NCI-H2081 (cell line): ENCODE measurements around the gene SLC47A2.

Experiments
- DNase-seq, 2 experiments: peaks; one replicate each; lab custom pipeline; 2025; lab: John Stamatoyannopoulos, UW

Gene SLC47A2

GRCh38 chr17:19747829-19748806, 31.7 kb upstream of the SLC47A2 start, which contains the start of gene ALDH3A1:
TSS of gene ALDH3A1 (minus strand) at chr17:19748298. CDS start at chr17:19745129, 3,169 bp downstream.
- no peak for DNase-seq

GRCh38 chr17:19747159-19747719, 30.9 kb upstream of the SLC47A2 start:
- no peak for DNase-seq

DNA sequence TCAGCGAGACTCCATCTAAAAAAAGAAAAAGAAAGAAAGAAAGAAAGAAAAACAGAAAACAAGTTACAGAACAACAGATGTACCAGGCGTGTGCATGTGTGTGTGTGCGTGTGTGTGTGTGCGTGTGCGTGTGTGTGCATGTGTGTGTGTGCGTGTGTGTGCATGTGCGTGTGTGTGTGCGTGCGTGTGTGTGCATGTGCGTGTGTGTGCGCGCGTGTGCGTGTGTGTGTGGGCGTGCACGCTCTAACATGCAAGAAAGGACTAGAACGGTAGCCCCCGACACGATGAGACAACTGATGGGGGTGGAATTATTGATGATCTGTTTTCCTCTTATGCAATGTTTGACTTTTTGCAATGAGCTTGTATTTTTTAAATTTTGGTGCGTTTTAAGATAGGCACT, 30.1 kb upstream of the SLC47A2 start:
- DNase-seq: no peak

DNA sequence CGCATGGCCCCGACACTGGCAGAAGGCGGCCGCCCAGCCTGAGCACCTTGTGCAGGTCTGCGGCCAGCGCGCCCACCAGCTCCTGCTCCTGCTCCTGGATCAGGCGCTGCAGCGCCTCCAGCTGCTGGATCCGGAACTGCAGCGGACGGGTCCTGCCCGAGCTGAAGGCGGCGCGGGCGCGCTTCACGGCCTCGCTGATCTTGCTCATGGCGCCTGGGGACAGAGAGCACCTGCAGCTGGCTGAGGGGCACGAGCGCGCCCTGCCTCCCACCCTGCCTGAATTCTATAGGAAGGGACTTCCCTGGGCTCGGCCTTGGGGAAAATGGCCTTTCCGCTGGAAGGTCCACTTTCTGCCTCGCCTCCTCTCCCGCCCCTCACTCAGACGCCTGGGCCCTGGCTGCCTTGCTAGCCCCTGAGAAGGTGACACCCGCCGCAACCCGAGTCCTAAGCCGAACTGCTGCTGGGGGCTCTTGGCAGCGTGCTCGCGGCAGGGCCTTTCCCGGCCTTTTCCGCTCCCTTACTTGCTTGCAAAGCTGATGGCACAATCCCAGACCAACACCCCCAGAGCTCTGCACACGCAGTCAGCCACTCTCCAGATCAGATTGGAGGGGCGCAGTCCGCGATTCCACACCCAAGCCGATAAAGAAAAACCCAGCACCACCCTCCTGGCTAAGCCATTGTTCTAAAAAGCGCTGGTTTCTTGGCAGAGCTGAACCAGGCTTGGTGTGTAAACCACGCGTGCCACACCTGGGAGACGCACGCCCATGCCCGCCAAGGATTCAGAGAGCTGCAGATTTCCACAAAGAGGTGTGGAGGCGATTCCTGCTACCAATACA, 28.8 kb upstream of the SLC47A2 start:
- peak; percentile 64 to 74 for DNase-seq

DNA sequence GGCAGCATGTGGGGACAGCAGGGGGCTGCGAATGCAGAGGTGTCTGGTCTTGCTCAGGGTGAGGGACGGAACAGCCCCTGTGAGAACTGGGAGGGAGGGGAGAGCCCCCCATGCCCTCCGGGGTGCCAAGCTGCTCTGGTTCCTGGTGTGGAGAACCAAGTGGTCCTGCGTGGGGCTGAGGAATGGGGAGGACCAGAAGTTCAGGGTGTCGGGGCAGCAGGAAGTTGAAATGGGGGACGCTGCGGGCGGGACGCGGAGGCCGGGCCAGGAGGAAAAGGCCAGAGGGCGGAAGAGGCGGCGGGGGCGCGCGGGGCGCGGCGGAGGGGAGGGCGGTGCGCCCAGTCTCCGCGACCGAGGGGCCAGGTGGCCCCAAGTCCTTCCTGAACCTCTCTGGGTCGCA, 28.1 kb upstream of the SLC47A2 start:
- DNase-seq: no peak

- DNase-seq: no peak
Measured at GRCh38 chr17:19743101-19744100, 27.0 kb upstream of the SLC47A2 start.

DNA sequence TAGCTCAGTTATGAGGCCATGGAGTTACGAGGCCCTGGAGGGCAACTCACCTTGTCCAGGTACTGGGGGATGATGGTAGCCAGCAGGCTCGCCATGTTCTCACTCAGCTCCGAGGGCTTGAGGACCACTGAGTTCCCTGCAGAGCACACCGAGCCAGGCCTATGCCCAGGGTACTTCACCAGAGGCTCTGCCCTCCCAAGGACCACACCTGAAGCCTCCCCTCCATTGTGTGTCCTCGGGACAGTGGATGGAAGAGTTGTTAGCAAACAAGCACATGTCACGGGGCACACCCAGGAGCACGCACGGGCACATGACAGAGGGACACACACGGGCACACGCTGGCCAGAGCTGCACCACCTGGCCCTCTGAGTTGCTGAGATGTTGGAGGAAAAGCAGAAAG, 26.1 kb upstream of the SLC47A2 start:
- no peak for DNase-seq

DNA sequence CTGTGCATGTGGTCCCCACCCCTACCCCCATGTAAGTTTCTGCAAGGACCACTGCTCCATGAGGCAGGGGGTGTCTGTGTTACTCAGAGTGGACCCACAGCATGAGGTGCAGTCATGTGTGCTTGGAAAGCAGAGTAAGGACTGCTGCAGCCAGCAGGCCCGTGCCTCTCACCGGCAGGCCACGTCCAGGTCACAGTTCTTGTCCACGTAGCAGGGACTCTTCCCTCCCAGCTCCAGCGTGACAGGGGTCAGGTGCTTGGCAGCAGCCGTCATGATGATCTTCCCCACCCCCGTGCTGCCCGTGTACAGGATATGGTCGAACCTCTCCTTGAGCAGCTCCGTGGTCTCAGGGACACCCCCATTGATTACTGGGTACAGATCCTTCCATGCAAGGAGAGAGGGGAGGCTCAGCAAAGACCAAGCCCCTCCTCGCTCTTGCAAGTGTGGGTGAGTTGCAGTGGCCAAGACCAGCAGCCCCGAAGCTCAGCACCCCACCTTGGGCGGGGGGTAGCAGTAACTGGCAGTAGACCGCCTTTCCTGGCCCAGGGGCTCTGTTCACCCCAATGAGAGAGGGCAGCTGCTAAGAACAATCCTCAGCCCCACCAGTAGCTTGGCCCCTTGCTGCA, 25.6 kb upstream of the SLC47A2 start:
- DNase-seq: no peak

DNA sequence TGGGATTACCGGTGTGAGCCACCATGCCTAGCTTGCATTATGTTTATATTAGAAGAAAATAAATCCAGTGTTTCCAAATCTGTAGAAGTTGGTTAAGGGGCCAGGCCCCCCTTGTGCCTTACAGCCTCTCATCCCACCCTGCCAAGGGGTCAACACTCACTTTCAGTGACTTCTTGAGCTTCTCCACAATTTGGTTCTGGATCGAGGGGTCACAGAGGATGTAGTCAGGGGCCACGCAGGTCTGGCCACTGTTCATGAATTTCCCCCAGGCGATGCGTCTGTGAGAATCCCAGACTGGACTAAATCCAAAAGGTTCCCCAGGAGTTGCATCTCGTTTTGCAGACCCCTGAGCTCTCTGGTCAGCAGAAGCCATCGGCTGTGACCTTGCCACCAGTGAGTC, 24.5 kb upstream of the SLC47A2 start:
- DNase-seq: no peak

- DNase-seq: no peak
Measured at GRCh38 chr17:19739241-19740201, 23.1 kb upstream of the SLC47A2 start.

DNA sequence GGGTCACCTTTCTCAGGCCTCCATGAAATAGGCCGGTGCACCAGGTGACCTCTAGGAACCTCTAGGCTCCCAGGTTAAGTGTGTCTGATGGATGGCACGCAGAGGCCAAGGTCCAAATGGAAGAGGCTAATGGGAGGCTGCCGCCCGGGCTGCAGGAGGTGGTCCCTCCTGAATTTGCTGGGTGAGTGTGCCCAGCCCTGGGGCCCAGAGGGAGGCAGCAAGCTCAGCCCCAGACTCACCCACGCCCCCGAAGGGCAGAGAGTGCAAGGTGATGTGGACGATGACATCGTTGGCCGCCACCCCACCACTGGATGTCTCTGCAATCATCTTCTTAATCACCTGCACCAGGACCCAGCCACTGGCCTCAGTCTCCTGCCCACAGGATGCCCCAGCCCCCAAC, 22.4 kb upstream of the SLC47A2 start:
- no peak for DNase-seq

DNA sequence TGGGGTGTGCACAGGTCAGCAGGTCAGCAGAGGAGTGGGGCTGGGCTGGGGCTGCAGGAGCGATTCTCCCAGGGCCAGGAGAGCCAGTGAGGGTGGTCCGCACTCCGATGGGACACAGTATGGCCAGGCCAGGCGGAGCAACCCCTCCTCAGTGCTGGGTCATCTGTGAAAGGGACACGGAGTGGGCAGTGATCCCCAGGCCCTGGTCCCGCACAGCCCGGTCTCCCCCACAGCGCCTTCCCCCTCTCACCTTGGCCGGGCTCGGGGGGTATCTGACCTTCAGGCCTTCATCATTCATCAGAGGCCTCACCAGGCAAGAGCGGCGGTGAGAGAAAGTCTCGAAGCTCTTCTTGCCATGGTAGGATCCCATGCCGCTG, 21.7 kb upstream of the SLC47A2 start:
- DNase-seq: no peak

- no peak for DNase-seq
Measured at GRCh38 chr17:19737305-19738072, 21.1 kb upstream of the SLC47A2 start.

DNA sequence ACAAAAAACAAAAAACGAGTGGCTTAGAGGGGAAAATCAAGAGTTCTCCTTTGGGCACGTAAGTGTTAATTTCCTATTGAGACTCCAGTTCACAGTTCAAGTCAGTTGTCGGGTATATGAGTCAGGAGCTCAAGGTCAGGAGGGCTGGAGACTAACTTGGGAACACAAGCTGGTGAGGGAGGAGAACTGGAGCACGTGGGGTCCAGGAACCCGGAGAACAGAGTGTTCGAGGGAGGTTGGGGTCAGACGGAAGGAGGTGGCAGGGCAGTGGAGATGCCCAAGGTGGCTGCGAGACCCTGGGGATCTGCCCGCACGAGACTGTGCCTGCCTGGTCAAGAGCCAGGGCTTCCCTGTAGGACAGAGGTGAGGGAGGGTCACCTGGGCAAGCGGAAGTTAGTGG, 19.7 kb upstream of the SLC47A2 start:
- DNase-seq: no peak

GRCh38 chr17:19733953-19734526, 17.7 kb upstream of the SLC47A2 start:
- DNase-seq: no peak

- no peak for DNase-seq
Measured at GRCh38 chr17:19731626-19732025, 15.2 kb upstream of the SLC47A2 start.

- DNase-seq: no peak
Measured at GRCh38 chr17:19730843-19731242, 14.5 kb upstream of the SLC47A2 start.

GRCh38 chr17:19729900-19730299, 13.5 kb upstream of the SLC47A2 start:
- no peak for DNase-seq
